ENCODE data around the gene SOX5.
"Not testable (repeated sequence)": the region's sequence is repeated elsewhere in the genome, so short reads cannot be mapped to it uniquely, and the experiment has no call there.

Gene SOX5

DNA sequence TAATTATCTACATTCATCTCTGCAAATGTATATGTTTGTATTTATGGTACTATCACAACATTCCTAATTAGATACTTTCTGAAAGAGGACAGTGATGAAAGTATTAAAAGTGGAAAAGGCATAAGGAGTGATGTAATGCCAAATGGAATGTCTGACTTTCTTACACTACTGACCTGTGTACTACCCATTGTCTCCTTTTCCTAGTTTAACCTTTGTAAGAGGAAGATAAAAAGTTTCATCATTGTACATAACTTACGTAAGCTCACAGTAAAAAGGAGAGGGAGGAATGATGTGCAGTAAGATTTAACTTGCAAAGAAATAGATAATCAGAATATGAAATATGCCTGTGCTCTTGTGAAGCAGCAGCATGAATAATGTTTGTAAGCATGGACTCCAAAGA lies 55.9 kb downstream of the SOX5 start:
- Histone ChIP-seq H3K27me3 (ENCODE audit: insufficient read depth, low read length) (no peaks in the 10 kb centered on the region), H3K36me3 (ENCODE audit: insufficient read depth, low read length) (peaks cover 20% of the 10 kb centered on the region), H3K9me3 (ENCODE audit: low read length) (no peaks in the 10 kb centered on the region), H3K4me1 (ENCODE audit: insufficient read depth, low read length) (peaks cover 22% of the 10 kb centered on the region), H3K4me3 (ENCODE audit: low read length) (no peak overlapping the region), H2AFZ (ENCODE audit: low read depth, low read length) (no peak overlapping the region)

DNA sequence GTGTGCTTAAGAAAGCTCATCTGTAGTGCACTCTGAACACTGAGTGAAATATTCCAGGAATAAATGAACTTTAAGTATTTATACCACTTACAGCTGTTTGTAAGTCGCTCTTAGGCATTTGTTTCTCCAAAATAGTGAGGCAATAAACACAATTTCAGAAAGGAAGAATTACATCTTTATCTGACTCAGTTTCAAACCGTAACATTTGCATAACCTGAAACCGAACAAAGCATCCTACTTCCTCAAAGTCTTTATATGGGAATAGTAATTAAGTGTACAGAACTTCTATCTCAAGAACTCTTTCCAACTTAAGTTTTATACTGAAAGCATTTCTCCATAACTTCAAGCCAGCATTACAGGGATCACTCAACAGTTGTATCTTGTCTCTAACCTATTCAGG lies 58.4 kb downstream of the SOX5 start:
- H3K4me1 ChIP-seq (ENCODE audit: insufficient read depth, low read length): peaks cover 20% of the 10 kb centered on the region
- H2AFZ ChIP-seq (ENCODE audit: low read depth, low read length): no peak overlapping the region
- peaks cover 20% of the 10 kb centered on the region for H3K36me3 ChIP-seq (ENCODE audit: insufficient read depth, low read length)
- H3K27me3 ChIP-seq (ENCODE audit: insufficient read depth, low read length): no peaks in the 10 kb centered on the region
- no peaks in the 10 kb centered on the region for H3K9me3 ChIP-seq (ENCODE audit: low read length)
- no peak overlapping the region for H3K4me3 ChIP-seq (ENCODE audit: low read length)

DNA sequence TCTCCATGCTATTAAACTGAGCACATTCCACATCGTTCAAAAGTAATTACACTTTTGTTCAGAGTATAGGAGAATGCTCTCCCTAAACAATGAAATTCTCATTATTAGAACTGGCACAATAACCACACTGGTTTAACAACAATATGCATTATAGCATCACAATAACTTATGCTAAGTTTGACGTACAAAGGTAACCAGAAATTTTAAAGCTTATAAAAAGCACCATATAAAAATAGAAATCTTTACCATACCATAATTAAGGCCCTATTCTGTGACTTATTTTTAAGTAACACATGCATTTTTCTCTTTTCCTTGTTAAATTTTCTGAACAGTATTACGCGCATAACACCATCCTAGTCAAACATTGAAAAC lies 60.4 kb downstream of the SOX5 start:
- Histone ChIP-seq H3K36me3 (ENCODE audit: insufficient read depth, low read length) (peaks cover 9% of the 10 kb centered on the region), H3K27me3 (ENCODE audit: insufficient read depth, low read length) (no peaks in the 10 kb centered on the region), H3K4me3 (ENCODE audit: low read length) (no peak overlapping the region), H2AFZ (ENCODE audit: low read depth, low read length) (no peak overlapping the region), H3K9me3 (ENCODE audit: low read length) (no peaks in the 10 kb centered on the region), H3K4me1 (ENCODE audit: insufficient read depth, low read length) (peaks cover 4% of the 10 kb centered on the region)

DNA sequence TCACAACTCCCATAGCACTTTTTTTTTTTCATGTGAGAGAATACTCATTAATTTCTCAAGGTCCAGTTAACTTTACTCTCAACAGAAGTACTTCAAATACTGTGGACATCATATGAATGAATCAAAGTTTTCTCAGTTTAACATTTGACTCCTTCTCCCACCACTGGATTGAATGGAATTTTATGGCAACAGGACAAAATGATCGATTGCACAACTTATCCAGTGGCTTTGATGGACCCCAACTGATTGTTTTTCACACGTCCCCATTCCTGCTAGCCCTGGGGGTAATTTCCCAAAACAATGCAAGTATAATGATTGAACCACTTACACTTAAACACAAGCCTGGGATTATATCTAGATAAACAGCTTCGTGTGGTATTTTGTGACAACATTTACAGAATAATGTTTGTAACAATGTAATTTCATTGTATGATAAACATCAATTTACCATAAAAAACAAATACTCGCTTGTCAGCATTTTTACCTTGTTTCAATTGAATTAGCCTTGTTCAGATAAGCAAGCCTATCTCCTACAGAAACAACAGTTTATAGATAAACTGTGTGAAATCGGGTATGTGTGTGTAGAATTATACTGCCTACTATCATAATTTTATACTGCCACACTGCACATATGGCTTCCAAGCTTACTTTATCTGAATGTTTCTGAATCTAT lies 60.9 kb downstream of the SOX5 start:
- Histone ChIP-seq H3K4me1 (ENCODE audit: insufficient read depth, low read length) (peaks cover 4% of the 10 kb centered on the region), H3K36me3 (ENCODE audit: insufficient read depth, low read length) (peaks cover 4% of the 10 kb centered on the region), H3K4me3 (ENCODE audit: low read length) (no peak overlapping the region), H3K27me3 (ENCODE audit: insufficient read depth, low read length) (no peaks in the 10 kb centered on the region), H2AFZ (ENCODE audit: low read depth, low read length) (no peak overlapping the region), H3K9me3 (ENCODE audit: low read length) (no peaks in the 10 kb centered on the region)

DNA sequence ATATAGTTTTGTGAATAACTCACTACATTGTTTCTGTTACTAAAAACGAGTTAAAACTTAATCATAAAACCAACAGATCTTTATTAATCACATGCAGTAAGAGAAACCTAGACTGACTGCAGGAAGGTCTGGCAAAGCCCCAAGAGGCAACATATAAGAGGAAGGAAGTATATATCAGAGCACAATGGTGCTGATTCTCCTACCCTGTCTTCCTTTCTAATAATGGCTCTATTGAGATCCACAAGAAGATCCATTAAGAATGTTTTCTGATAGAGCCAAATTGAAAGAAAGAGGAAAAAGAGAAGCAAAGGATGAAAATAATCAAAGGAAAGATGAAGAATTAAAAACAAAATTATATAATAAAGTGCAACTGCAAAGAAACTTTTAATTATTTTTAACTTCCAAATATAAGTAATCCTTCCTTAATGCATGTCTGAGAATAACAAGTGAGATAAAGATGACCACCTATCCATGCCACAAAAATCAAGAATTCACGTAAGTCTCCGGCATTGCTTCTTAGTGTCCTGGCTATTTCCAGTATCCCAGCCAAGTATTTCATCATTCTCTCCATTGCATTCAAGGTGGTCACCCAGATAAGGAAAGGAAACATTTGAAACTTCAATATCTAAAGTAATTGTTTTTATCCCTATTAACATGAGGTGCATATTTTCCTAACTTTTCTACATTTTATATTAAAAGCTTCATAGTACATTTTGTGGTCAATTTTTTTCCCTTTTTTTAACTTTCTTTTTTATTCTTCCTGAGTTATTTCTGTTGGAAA lies 62.2 kb downstream of the SOX5 start:
- H3K36me3 ChIP-seq (ENCODE audit: insufficient read depth, low read length): no peaks in the 10 kb centered on the region
- H3K27me3 ChIP-seq (ENCODE audit: insufficient read depth, low read length): no peaks in the 10 kb centered on the region
- H2AFZ ChIP-seq (ENCODE audit: low read depth, low read length): no peak overlapping the region
- H3K4me3 ChIP-seq (ENCODE audit: low read length): no peak overlapping the region
- H3K9me3 ChIP-seq (ENCODE audit: low read length): no peaks in the 10 kb centered on the region
- H3K4me1 ChIP-seq (ENCODE audit: insufficient read depth, low read length): peaks cover 4% of the 10 kb centered on the region

DNA sequence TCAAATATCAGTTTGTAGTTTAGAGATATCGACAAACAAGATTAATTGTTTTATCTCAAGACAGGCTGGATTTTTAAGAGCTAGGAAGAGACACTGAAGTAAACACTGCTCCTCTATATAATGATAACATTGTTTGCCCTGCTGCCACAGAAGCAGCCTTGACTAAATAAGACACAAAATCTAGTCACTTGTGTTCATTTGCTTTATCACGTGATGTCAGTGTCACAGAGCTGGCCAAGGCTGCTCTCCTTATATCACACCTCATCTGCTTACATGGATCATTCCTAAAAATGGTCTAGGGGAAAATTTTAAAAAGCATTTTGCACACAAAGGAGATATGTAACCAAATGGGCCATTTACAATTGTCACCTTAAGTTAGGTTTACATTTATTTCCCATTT lies 64.1 kb downstream of the SOX5 start:
- Histone ChIP-seq H3K4me1 (ENCODE audit: insufficient read depth, low read length) (peaks cover 4% of the 10 kb centered on the region), H2AFZ (ENCODE audit: low read depth, low read length) (no peak overlapping the region), H3K9me3 (ENCODE audit: low read length) (no peaks in the 10 kb centered on the region), H3K4me3 (ENCODE audit: low read length) (no peak overlapping the region), H3K36me3 (ENCODE audit: insufficient read depth, low read length) (no peaks in the 10 kb centered on the region), H3K27me3 (ENCODE audit: insufficient read depth, low read length) (no peaks in the 10 kb centered on the region)

DNA sequence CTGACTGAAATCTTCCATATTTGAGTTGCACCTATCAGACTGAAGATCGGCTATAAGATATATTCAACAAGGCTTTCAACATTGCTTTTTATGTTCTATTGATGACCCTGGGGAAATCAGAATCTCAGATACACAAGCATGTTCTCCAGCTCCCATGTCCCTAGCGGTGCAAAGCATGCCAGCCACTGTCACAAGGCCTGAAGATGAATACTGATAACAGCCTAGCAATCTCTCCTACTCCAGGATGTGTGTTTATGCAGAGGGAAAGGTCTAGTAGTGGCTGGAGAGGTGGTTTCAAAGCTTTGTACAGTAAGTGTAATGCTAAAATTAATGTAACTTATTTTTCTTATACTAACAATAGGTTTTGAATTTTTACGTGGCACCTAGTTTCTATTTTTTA lies 64.6 kb downstream of the SOX5 start:
- H3K4me1 ChIP-seq (ENCODE audit: insufficient read depth, low read length): peaks cover 4% of the 10 kb centered on the region
- H2AFZ ChIP-seq (ENCODE audit: low read depth, low read length): no peak overlapping the region
- no peak overlapping the region for H3K4me3 ChIP-seq (ENCODE audit: low read length)
- no peaks in the 10 kb centered on the region for H3K27me3 ChIP-seq (ENCODE audit: insufficient read depth, low read length)
- no peaks in the 10 kb centered on the region for H3K36me3 ChIP-seq (ENCODE audit: insufficient read depth, low read length)
- H3K9me3 ChIP-seq (ENCODE audit: low read length): no peaks in the 10 kb centered on the region

DNA sequence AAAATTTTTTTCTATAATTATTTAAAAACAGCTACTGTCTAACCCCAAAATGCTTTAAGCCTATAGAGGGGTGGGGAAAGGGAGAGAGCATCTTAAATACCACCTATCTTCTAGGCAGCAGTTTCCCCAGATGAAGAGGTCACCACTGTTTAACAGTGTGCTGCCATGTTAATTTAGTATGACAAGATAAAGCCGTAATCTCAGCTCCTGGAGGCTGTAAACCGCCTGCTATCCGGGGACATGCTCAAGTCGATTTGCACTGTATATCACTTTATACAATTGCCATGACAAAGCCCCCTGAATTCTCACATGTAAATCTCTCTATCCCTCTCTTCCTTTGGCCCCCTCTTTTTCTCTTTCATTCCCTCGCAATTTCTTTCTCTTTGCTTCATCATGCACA lies 68.5 kb downstream of the SOX5 start:
- Histone ChIP-seq H3K4me1 (ENCODE audit: insufficient read depth, low read length) (no peaks in the 10 kb centered on the region), H2AFZ (ENCODE audit: low read depth, low read length) (no peak overlapping the region), H3K27me3 (ENCODE audit: insufficient read depth, low read length) (no peaks in the 10 kb centered on the region), H3K9me3 (ENCODE audit: low read length) (no peaks in the 10 kb centered on the region), H3K36me3 (ENCODE audit: insufficient read depth, low read length) (no peaks in the 10 kb centered on the region), H3K4me3 (ENCODE audit: low read length) (no peak overlapping the region)

DNA sequence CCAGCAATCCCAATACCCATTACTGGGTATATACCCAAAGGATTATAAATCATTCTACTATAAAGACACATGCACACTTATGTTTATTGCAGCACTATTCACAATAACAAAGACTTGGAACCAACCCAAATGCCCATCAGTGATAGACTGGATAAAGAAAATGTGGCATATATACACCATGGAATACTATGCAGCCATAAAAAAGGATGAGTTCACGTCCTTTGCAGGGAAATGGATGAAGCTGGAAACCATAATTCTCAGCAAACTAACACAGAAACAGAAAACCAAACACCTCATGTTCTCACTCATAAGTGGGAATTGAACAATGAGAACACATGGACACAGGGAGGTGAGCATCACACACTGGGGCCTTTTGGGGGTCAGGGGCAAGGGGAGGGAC lies 72.9 kb downstream of the SOX5 start:
- H3K9me3 ChIP-seq (ENCODE audit: low read length); H3K27me3 ChIP-seq (ENCODE audit: insufficient read depth, low read length); H3K4me3 ChIP-seq (ENCODE audit: low read length); H2AFZ ChIP-seq (ENCODE audit: low read depth, low read length); H3K4me1 ChIP-seq (ENCODE audit: insufficient read depth, low read length); H3K36me3 ChIP-seq (ENCODE audit: insufficient read depth, low read length): not testable (repeated sequence)

DNA sequence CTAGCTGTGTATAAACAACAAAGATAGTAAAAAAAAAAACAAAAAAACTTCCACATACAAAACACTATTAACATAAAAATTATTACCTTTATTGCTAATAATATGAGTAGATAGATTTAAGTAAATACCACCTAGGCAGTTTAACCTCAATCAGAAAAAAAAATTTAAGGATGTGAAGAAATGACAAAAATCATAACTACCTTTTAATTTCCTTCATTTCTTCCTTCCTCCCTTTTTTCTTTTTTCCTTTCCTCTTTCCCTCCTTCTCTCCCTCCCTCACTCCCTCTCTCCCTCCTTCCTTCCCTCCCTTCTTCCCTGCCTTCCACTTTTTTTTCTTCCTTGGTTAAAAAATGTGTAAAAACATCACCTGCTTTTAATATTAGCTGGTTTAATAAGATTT lies 81.7 kb downstream of the SOX5 start:
- Histone ChIP-seq H3K4me3 (ENCODE audit: low read length) (no peak overlapping the region), H3K27me3 (ENCODE audit: insufficient read depth, low read length) (no peaks in the 10 kb centered on the region), H3K36me3 (ENCODE audit: insufficient read depth, low read length) (peaks cover 3% of the 10 kb centered on the region), H2AFZ (ENCODE audit: low read depth, low read length) (no peak overlapping the region), H3K9me3 (ENCODE audit: low read length) (peaks cover 4% of the 10 kb centered on the region), H3K4me1 (ENCODE audit: insufficient read depth, low read length) (no peaks in the 10 kb centered on the region)

DNA sequence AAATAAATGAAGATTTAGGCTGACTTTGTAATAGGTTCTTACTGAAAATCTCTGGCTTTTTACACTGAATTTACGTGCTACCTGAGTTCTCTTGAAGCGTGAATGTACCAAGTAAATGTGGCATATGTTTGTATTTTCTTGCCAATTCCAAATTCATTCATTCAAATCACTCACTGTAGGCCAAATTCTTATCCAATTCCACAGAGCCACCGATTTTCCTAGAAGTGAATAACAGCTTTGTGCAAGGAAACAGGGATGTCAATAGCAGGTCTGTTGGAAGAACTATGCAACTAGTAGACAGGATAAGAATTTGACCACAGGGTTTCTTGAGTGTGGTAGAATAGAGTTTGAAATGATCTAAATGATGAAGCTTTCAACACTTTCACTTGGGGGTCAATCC lies 86.8 kb downstream of the SOX5 start:
- H2AFZ ChIP-seq (ENCODE audit: low read depth, low read length): no peak overlapping the region
- H3K4me3 ChIP-seq (ENCODE audit: low read length): no peak overlapping the region
- peaks cover 1% of the 10 kb centered on the region for H3K4me1 ChIP-seq (ENCODE audit: insufficient read depth, low read length)
- peaks cover 8% of the 10 kb centered on the region for H3K9me3 ChIP-seq (ENCODE audit: low read length)
- H3K27me3 ChIP-seq (ENCODE audit: insufficient read depth, low read length): no peaks in the 10 kb centered on the region
- peaks cover 8% of the 10 kb centered on the region for H3K36me3 ChIP-seq (ENCODE audit: insufficient read depth, low read length)

DNA sequence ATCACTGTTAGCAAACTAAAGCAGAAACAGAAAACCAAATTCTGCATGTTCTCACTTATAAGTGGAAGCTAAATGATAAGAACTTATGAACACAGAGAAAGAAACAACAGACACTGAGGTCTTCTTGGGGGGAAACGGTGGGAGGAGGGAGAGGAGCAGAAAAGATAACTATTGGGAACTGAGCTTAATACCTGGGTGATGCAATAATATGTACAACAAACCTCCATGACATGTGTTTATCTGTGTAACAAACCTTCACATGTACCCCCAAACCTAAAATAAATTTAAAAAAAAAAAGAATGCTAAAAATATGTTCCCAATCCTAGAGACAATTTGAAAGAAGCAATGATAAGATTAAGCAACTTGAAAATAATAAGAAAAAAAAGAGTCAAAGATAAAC lies 89.5 kb downstream of the SOX5 start:
- Histone ChIP-seq H3K36me3 (ENCODE audit: insufficient read depth, low read length) (peaks cover 5% of the 10 kb centered on the region), H3K4me1 (ENCODE audit: insufficient read depth, low read length) (peaks cover 16% of the 10 kb centered on the region), H2AFZ (ENCODE audit: low read depth, low read length) (no peak overlapping the region), H3K4me3 (ENCODE audit: low read length) (no peak overlapping the region), H3K27me3 (ENCODE audit: insufficient read depth, low read length) (no peaks in the 10 kb centered on the region), H3K9me3 (ENCODE audit: low read length) (peaks cover 7% of the 10 kb centered on the region)

DNA sequence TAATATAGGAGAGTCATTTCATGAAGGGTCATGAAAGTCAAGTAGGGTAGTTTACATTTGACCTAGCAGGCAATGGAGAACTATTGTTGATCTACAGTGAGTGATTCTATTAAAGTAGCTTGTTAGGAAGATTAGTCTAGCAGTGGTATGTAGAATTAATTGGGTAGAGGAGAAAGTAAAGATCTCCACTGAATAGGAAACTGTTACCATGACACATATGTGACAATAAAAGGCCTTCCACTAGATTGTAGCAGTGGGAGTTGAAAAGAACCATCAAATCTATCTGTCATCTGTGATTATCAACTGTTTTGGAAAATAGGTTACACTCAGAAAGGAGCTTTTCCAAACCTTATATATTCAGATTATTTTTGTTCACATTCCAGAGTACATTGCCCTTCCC lies 92.3 kb downstream of the SOX5 start:
- H3K27me3 ChIP-seq (ENCODE audit: insufficient read depth, low read length): no peaks in the 10 kb centered on the region
- peaks cover 16% of the 10 kb centered on the region for H3K4me1 ChIP-seq (ENCODE audit: insufficient read depth, low read length)
- peaks cover 3% of the 10 kb centered on the region for H3K36me3 ChIP-seq (ENCODE audit: insufficient read depth, low read length)
- H3K9me3 ChIP-seq (ENCODE audit: low read length): peaks cover 4% of the 10 kb centered on the region
- H3K4me3 ChIP-seq (ENCODE audit: low read length): no peak overlapping the region
- no peak overlapping the region for H2AFZ ChIP-seq (ENCODE audit: low read depth, low read length)

DNA sequence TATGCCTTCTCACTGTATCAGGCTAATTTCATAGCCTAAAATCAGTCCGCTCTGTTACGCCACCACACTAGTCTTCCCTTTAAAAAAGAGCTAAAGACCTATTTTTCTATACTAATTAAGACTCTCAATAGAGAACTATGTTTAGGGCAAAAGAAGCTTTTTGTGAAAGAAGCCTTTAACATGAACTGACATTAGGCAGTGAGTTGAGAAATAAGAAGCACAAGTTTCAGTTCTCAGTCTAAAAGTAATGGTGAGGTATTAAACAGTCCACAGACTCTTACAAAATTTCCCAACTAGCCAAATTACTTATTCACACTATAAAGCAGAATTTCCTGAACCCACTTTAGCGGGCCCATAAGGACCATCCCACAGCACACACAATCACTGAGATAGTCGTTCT lies 93.7 kb downstream of the SOX5 start:
- Histone ChIP-seq H3K36me3 (ENCODE audit: insufficient read depth, low read length) (no peaks in the 10 kb centered on the region), H3K9me3 (ENCODE audit: low read length) (peaks cover 4% of the 10 kb centered on the region), H2AFZ (ENCODE audit: low read depth, low read length) (no peak overlapping the region), H3K27me3 (ENCODE audit: insufficient read depth, low read length) (no peaks in the 10 kb centered on the region), H3K4me1 (ENCODE audit: insufficient read depth, low read length) (peaks cover 16% of the 10 kb centered on the region), H3K4me3 (ENCODE audit: low read length) (no peak overlapping the region)
